Right lobe of liver (tissue), 4 donors: ENCODE measurements around the gene GTF2H4.

Source experiments
- CTCF ChIP-seq, 4 donors: fragments of 200-600 bp in 3 of 4; fragments of 450-650 bp in 1 of 4; IDR thresholded peaks; one replicate each; pipeline versions ENCODE4 v1.5.1 to v1.8.0; 2016 to 2022; ENCODE audit warnings: antibody characterized with exemption in 4 of 4, mild to moderate bottlenecking in 2 of 4
- POLR2A ChIP-seq: fragments of 450-650 bp; IDR thresholded peaks from one replicate; pipeline ENCODE4 v1.6.1; 2017; ENCODE audit warnings: antibody characterized with exemption, mild to moderate bottlenecking
- donor health status: DM: no; HTN: no; CAD: no.
- donor health status: DM: no; HTN: no; CAD: no.
- donor health status: DM: no; HTN: yes; CAD: no.

DNA sequence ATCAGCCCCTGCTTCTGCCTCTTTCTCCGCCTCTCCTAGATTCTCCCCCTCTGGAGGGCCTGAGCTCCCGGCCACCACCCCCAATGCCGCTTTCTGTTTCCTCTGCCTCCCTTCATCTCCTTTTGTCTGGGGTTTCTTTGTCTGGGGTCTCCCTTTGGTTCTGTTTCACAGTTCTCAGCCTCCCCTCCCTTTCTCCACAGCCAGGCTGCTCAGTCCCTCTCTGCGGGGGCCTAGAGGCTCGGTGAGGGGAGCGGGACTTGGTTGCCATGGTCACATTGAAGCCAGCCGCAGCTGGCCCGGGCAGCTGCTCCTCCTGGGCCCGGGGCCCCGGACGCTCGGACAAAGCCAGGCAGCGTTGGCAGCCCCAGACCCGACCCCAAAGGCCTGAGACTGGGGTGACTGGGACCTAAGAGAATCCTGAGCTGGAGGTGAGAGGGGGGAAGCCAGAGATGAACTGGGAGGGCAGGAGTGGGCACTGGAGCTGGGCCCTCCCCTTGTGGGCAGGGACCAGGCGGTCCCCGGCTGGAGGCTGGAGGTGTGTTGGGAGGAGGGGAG is 27.2 kb upstream of the GTF2H4 start:
- TF ChIP-seq CTCF (IDR thresholded peaks at IDR 0.05) = no peak
- TF ChIP-seq POLR2A = no peak
